Medulla oblongata (tissue), 1 donor: ENCODE data around the gene APP.

Source experiments
- DNase-seq: peaks from one replicate; pipeline ENCODE4 v3.0.0-alpha.2; 2015; ENCODE audit errors: extremely low spot score

The APP gene

GRCh38 chr21:25870084-25870483 is 300.5 kb downstream of the APP start:
- peak; percentile 88 for DNase-seq

GRCh38 chr21:25867061-25867460 is 303.5 kb downstream of the APP start:
- DNase-seq, result no peak

GRCh38 chr21:25863747-25864146 is 306.8 kb downstream of the APP start:
- no peak for DNase-seq

GRCh38 chr21:25863031-25863430 is 307.5 kb downstream of the APP start:
- DNase-seq, result no peak

- no peak for DNase-seq
Measured at GRCh38 chr21:25862596-25862995, 308.0 kb downstream of the APP start.

- no peak for DNase-seq
Measured at GRCh38 chr21:25862112-25862511, 308.5 kb downstream of the APP start.

- DNase-seq, result no peak
Measured at GRCh38 chr21:25859235-25859929, 311.2 kb downstream of the APP start.

- DNase-seq, result no peak
Measured at GRCh38 chr21:25858325-25858724, 312.2 kb downstream of the APP start.

GRCh38 chr21:25857308-25858074 is 313.1 kb downstream of the APP start:
- DNase-seq, result peak; percentile 76

GRCh38 chr21:25855576-25855975 is 315.0 kb downstream of the APP start:
- DNase-seq, result no peak

- no peak for DNase-seq
Measured at GRCh38 chr21:25850126-25850842, 320.3 kb downstream of the APP start.

- no peak for DNase-seq
Measured at GRCh38 chr21:25848309-25848708, 322.3 kb downstream of the APP start.

- DNase-seq, result no peak
Measured at GRCh38 chr21:25845729-25846256, 324.8 kb downstream of the APP start.

GRCh38 chr21:25842925-25843324 is 327.6 kb downstream of the APP start:
- no peak for DNase-seq

- no peak for DNase-seq
Measured at GRCh38 chr21:25838809-25839208, 331.8 kb downstream of the APP start.

- DNase-seq, result peak; percentile 57
Measured at GRCh38 chr21:25837533-25838265, 332.9 kb downstream of the APP start.

GRCh38 chr21:25836396-25836795 is 334.2 kb downstream of the APP start:
- DNase-seq, result no peak

- DNase-seq, result no peak
Measured at GRCh38 chr21:25834381-25834780, 336.2 kb downstream of the APP start.

- DNase-seq, result no peak
Measured at GRCh38 chr21:25831300-25831960, 339.1 kb downstream of the APP start.
